ENCODE measurements around the gene FBXL17. TPM values are rescaled to one million over a fixed set of nuclear protein-coding genes. Genes with fewer than 3 reads are reported as not detected.

FBXL17 gene
- total and polyA plus RNA-seq, 9 of the 15 experiments (the other 6 are each of a cell fraction or from before 2014, with no cell fraction given) = 0.32 to 5.4 (median 1.8) TPM

DNA sequence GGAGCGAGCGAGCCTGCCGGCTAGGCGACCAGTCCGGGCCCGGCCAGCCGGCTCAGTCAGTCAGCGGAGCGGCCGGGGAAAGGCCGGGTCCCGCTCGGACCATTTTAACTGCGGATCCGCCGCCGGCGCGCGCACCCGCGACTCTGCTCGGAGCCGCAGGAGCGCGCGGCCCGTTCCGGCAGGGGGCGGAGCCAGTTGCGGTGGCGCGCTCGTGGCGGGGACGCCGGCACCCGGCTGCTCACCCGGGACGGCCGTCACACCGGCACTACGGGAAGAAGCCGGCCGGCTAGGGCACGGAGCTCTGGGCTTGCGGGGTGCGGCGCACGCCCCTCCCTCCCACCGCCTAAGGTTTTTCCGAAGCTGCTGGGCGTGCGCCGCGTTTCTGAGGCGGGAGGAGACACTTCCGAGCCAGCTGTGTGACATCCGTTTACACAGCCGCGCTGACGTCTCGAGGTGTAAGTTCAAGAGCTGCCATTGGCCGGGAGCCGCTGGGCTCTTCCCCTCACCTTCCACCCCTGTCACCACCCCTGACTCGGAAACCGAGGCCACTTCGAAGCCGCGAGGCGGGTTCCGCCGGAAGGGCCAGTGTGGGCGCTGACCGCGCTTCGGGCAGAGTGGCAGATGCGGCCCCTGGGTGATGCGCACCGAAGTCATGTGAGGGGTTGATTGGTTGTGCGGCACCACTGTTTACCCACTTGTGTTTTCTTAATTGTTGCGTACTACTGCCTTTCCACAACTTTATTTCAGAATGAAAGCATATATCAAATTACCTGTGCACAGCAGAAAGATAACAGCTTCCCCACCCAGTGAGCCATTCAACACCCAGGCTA is at the start of gene FBXL17 (continued):
- TF ChIP-seq, protein P1, sequence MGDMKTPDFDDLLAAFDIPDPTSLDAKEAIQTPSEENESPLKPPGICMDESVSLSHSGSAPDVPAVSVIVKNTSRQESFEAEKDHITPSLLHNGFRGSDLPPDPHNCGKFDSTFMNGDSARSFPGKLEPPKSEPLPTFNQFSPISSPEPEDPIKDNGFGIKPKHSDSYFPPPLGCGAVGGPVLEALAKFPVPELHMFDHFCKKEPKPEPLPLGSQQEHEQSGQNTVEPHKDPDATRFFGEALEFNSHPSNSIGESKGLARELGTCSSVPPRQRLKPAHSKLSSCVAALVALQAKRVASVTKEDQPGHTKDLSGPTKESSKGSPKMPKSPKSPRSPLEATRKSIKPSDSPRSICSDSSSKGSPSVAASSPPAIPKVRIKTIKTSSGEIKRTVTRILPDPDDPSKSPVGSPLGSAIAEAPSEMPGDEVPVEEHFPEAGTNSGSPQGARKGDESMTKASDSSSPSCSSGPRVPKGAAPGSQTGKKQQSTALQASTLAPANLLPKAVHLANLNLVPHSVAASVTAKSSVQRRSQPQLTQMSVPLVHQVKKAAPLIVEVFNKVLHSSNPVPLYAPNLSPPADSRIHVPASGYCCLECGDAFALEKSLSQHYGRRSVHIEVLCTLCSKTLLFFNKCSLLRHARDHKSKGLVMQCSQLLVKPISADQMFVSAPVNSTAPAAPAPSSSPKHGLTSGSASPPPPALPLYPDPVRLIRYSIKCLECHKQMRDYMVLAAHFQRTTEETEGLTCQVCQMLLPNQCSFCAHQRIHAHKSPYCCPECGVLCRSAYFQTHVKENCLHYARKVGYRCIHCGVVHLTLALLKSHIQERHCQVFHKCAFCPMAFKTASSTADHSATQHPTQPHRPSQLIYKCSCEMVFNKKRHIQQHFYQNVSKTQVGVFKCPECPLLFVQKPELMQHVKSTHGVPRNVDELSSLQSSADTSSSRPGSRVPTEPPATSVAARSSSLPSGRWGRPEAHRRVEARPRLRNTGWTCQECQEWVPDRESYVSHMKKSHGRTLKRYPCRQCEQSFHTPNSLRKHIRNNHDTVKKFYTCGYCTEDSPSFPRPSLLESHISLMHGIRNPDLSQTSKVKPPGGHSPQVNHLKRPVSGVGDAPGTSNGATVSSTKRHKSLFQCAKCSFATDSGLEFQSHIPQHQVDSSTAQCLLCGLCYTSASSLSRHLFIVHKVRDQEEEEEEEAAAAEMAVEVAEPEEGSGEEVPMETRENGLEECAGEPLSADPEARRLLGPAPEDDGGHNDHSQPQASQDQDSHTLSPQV (IDR thresholded peaks at IDR 0.05) = peak; percentile 79
- TF ChIP-seq, protein P2, sequence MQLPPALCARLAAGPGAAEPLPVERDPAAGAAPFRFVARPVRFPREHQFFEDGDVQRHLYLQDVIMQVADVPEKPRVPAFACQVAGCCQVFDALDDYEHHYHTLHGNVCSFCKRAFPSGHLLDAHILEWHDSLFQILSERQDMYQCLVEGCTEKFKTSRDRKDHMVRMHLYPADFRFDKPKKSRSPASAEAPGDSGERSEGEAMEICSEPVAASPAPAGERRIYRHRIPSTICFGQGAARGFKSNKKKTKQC (CRISPR knock-in tag; IDR thresholded peaks at IDR 0.05) = no peak; the same call in 1 of the 2 replicates
- peak; percentile 3; the same call in 1 of the 2 replicates for TF ChIP-seq ZNF232 (CRISPR knock-in tag; IDR thresholded peaks at IDR 0.05)
- 0 out of 2 replicates have a peak, but pooled peaks have one; percentile 45 for TF ChIP-seq TOE1 (IDR thresholded peaks at IDR 0.05; ENCODE audit: borderline replicate concordance)
- no peak for TF ChIP-seq TOE1 (CRISPR knock-in tag; IDR thresholded peaks at IDR 0.05; ENCODE audit: borderline replicate concordance, low read depth)
- peak; percentile 63 for TF ChIP-seq PML (IDR thresholded peaks at IDR 0.05; ENCODE audit: low read length)
- no peak for TF ChIP-seq MYBL2 (IDR thresholded peaks at IDR 0.05; ENCODE audit: low read depth)
- TF ChIP-seq MYBL2 (CRISPR knock-in tag; IDR thresholded peaks at IDR 0.05; ENCODE audit: borderline replicate concordance) = no peak
- peak; percentile 27 for TF ChIP-seq NEUROD1 (IDR thresholded peaks at IDR 0.05; ENCODE audit: borderline replicate concordance, low read depth, low read length, partially characterized antibody)
- peak; percentile 58 for TF ChIP-seq TBP (optimal IDR thresholded peaks at IDR 0.05; ENCODE audit: low read depth, low read length)
- no peak; the same call in 1 of the 2 replicates for TF ChIP-seq HDAC8 (tag; IDR thresholded peaks at IDR 0.05)
- 0 out of 2 replicates have a peak, but pooled peaks have one; percentile 31 for TF ChIP-seq HCFC1 (IDR thresholded peaks at IDR 0.05; ENCODE audit: low read depth, low read length)
- TF ChIP-seq, protein P3, sequence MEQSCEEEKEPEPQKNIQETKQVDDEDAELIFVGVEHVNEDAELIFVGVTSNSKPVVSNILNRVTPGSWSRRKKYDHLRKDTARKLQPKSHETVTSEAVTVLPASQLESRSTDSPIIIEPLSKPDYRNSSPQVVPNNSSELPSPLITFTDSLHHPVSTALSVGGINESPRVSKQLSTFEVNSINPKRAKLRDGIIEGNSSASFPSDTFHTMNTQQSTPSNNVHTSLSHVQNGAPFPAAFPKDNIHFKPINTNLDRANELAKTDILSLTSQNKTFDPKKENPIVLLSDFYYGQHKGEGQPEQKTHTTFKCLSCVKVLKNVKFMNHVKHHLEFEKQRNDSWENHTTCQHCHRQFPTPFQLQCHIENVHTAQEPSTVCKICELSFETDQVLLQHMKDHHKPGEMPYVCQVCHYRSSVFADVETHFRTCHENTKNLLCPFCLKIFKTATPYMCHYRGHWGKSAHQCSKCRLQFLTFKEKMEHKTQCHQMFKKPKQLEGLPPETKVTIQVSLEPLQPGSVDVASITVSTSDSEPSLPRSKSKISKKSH (CRISPR knock-in tag; IDR thresholded peaks at IDR 0.05) = no peak
- TF ChIP-seq STAT5B (CRISPR knock-in tag; IDR thresholded peaks at IDR 0.05) = no peak
- TF ChIP-seq ZNF561 (CRISPR knock-in tag; conservative IDR thresholded peaks at IDR 0.05) = no peak
- no peak; the same call in 1 of the 2 replicates for TF ChIP-seq C11orf30 (IDR thresholded peaks at IDR 0.05; ENCODE audit: low read depth)
- TF ChIP-seq, protein P4, sequence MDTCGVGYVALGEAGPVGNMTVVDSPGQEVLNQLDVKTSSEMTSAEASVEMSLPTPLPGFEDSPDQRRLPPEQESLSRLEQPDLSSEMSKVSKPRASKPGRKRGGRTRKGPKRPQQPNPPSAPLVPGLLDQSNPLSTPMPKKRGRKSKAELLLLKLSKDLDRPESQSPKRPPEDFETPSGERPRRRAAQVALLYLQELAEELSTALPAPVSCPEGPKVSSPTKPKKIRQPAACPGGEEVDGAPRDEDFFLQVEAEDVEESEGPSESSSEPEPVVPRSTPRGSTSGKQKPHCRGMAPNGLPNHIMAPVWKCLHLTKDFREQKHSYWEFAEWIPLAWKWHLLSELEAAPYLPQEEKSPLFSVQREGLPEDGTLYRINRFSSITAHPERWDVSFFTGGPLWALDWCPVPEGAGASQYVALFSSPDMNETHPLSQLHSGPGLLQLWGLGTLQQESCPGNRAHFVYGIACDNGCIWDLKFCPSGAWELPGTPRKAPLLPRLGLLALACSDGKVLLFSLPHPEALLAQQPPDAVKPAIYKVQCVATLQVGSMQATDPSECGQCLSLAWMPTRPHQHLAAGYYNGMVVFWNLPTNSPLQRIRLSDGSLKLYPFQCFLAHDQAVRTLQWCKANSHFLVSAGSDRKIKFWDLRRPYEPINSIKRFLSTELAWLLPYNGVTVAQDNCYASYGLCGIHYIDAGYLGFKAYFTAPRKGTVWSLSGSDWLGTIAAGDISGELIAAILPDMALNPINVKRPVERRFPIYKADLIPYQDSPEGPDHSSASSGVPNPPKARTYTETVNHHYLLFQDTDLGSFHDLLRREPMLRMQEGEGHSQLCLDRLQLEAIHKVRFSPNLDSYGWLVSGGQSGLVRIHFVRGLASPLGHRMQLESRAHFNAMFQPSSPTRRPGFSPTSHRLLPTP (IDR thresholded peaks at IDR 0.05; ENCODE audit: borderline replicate concordance, extremely low read depth, insufficient read length) = no peak
- peak; percentile 92 for TF ChIP-seq POLR2H (tag; IDR thresholded peaks at IDR 0.05; ENCODE audit: low read depth)

Data from K562 (cell line).